Neural progenitor cell (in vitro differentiated cells): ENCODE measurements around the gene KRT5.

Experiments
- EZH2 ChIP-seq: fragments of 200-600 bp; sonication (generic); IDR thresholded peaks from 2 replicates; pipeline ENCODE4 v1.6.1; 2017; ENCODE audit warnings: antibody characterized with exemption, mild to moderate bottlenecking, moderate library complexity
- TF ChIP-seq, protein P1 (sequence below): fragments of 200-600 bp; sonication (generic); IDR thresholded peaks from 2 replicates; pipeline ENCODE4 v1.5.1; 2017; ENCODE audit warnings: antibody characterized with exemption, mild to moderate bottlenecking

DNA sequence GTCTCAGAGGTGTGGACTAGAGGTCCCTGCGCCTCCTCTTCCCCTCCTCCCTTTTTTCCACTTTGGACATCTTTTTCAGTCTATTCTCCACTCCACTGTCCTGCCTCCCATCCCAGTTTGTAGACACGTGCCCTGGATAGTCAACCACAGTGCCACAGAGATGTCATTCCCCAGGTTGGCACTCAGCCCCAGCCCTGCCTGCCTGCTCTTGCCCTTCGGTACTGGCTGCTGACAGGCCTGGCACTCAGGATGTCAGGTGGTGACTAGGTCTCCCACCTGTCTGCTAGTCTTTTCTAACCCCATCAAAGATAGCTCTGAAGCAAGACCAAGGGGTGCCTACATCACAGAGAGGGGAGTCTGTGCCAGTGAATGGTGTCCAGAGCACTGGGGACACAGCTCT, 16.9 kb upstream of the KRT5 start:
- no peak for TF ChIP-seq EZH2
- TF ChIP-seq, protein P1, sequence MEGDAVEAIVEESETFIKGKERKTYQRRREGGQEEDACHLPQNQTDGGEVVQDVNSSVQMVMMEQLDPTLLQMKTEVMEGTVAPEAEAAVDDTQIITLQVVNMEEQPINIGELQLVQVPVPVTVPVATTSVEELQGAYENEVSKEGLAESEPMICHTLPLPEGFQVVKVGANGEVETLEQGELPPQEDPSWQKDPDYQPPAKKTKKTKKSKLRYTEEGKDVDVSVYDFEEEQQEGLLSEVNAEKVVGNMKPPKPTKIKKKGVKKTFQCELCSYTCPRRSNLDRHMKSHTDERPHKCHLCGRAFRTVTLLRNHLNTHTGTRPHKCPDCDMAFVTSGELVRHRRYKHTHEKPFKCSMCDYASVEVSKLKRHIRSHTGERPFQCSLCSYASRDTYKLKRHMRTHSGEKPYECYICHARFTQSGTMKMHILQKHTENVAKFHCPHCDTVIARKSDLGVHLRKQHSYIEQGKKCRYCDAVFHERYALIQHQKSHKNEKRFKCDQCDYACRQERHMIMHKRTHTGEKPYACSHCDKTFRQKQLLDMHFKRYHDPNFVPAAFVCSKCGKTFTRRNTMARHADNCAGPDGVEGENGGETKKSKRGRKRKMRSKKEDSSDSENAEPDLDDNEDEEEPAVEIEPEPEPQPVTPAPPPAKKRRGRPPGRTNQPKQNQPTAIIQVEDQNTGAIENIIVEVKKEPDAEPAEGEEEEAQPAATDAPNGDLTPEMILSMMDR: no peak
